MG63 (cell line): Measurements from ENCODE around the gene GNG11. TPM values are rescaled to one million over a fixed set of nuclear protein-coding genes. Genes with fewer than 3 reads are reported as not detected.

Experiments used
- DNase-seq: peaks from one replicate; pipeline ENCODE4 v3.0.0-alpha.2; 2020
- H3K27me3 ChIP-seq: fragments of 250-450 bp; sonication (Bioruptor Pico); 2 replicates; pipeline ENCODE4 v1.5.1; 2020; ENCODE audit warnings: mild to moderate bottlenecking, moderate library complexity
- H3K36me3 ChIP-seq: fragments of 250-450 bp; sonication (Bioruptor Pico); 2 replicates; pipeline ENCODE4 v1.5.1; 2020; ENCODE audit warnings: mild to moderate bottlenecking, moderate library complexity
- H3K4me3 ChIP-seq: fragments of 250-450 bp; sonication (Bioruptor Pico); 2 replicates; pipeline ENCODE4 v1.5.1; 2020; ENCODE audit warnings: mild to moderate bottlenecking, moderate library complexity
- H3K9me3 ChIP-seq: fragments of 250-450 bp; sonication (Bioruptor Pico); 2 replicates; pipeline ENCODE4 v1.5.1; 2020; ENCODE audit warnings: mild to moderate bottlenecking, moderate library complexity
- total RNA-seq: library from RNA; depleted of rRNA; stranded (reverse); fragments of >200 nt; shearing (Covaris generic); gene quantifications from 2 replicates; pipeline ENCODE4 v1.2.3, GENCODE V29; 2014; ENCODE audit warnings: low replicate concordance

The GNG11 gene
- total RNA-seq, 1 experiment from 2014 or later, result 6.3 TPM

GRCh38 chr7:93933156-93933555, 11.6 kb downstream of the GNG11 start:
- no peaks in the 10 kb centered on the region for H3K36me3 ChIP-seq
- no peak for DNase-seq
- no peak overlapping the region for H3K4me3 ChIP-seq
- no peaks in the 10 kb centered on the region for H3K27me3 ChIP-seq
- no peaks in the 10 kb centered on the region for H3K9me3 ChIP-seq

- DNase-seq, result no peak
- no peaks in the 10 kb centered on the region for H3K36me3 ChIP-seq
- H3K9me3 ChIP-seq, result no peaks in the 10 kb centered on the region
- H3K4me3 ChIP-seq, result no peak overlapping the region
- no peaks in the 10 kb centered on the region for H3K27me3 ChIP-seq
Observed at GRCh38 chr7:93935102-93935501, 13.6 kb downstream of the GNG11 start.

- no peak for DNase-seq
Observed at GRCh38 chr7:93937818-93938217, 16.3 kb downstream of the GNG11 start.

GRCh38 chr7:93938293-93938692, 16.8 kb downstream of the GNG11 start:
- Histone ChIP-seq H3K9me3 (no peaks in the 10 kb centered on the region), H3K36me3 (no peaks in the 10 kb centered on the region), H3K4me3 (no peak overlapping the region), H3K27me3 (no peaks in the 10 kb centered on the region)
- no peak for DNase-seq

More at GRCh38 chr7:93937818-93938217, 16.3 kb downstream of the GNG11 start:
- Histone ChIP-seq H3K9me3 (no peaks in the 10 kb centered on the region), H3K36me3 (no peaks in the 10 kb centered on the region), H3K27me3 (no peaks in the 10 kb centered on the region), H3K4me3 (no peak overlapping the region)

GRCh38 chr7:93941945-93942344, 20.4 kb downstream of the GNG11 start:
- no peak for DNase-seq
- Histone ChIP-seq H3K9me3 (no peaks in the 10 kb centered on the region), H3K4me3 (no peak overlapping the region), H3K27me3 (no peaks in the 10 kb centered on the region), H3K36me3 (no peaks in the 10 kb centered on the region)

- Histone ChIP-seq H3K36me3 (no peaks in the 10 kb centered on the region), H3K4me3 (no peak overlapping the region), H3K27me3 (no peaks in the 10 kb centered on the region), H3K9me3 (no peaks in the 10 kb centered on the region)
- DNase-seq, result no peak
Observed at GRCh38 chr7:93943816-93944540, 22.4 kb downstream of the GNG11 start.

- no peak for DNase-seq
- Histone ChIP-seq H3K9me3 (no peaks in the 10 kb centered on the region), H3K27me3 (no peaks in the 10 kb centered on the region)
Observed at GRCh38 chr7:93944673-93945072, 23.1 kb downstream of the GNG11 start.

GRCh38 chr7:93945083-93945482, 23.5 kb downstream of the GNG11 start:
- H3K36me3 ChIP-seq, result no peaks in the 10 kb centered on the region
- DNase-seq, result no peak
- no peaks in the 10 kb centered on the region for H3K9me3 ChIP-seq
- no peaks in the 10 kb centered on the region for H3K27me3 ChIP-seq
- no peak overlapping the region for H3K4me3 ChIP-seq

More at GRCh38 chr7:93944673-93945072, 23.1 kb downstream of the GNG11 start:
- Histone ChIP-seq H3K4me3 (no peak overlapping the region), H3K36me3 (no peaks in the 10 kb centered on the region)

- DNase-seq, result no peak
- no peak overlapping the region for H3K4me3 ChIP-seq
- H3K27me3 ChIP-seq, result no peaks in the 10 kb centered on the region
- H3K9me3 ChIP-seq, result no peaks in the 10 kb centered on the region
- no peaks in the 10 kb centered on the region for H3K36me3 ChIP-seq
Observed at GRCh38 chr7:93945756-93946535, 24.4 kb downstream of the GNG11 start.

GRCh38 chr7:93948106-93948505, 26.6 kb downstream of the GNG11 start:
- DNase-seq, result no peak
- no peaks in the 10 kb centered on the region for H3K36me3 ChIP-seq
- H3K9me3 ChIP-seq, result no peaks in the 10 kb centered on the region
- no peak overlapping the region for H3K4me3 ChIP-seq
- H3K27me3 ChIP-seq, result no peaks in the 10 kb centered on the region

- Histone ChIP-seq H3K4me3 (no peak overlapping the region), H3K36me3 (no peaks in the 10 kb centered on the region), H3K27me3 (no peaks in the 10 kb centered on the region), H3K9me3 (no peaks in the 10 kb centered on the region)
- DNase-seq, result no peak
Observed at GRCh38 chr7:93948873-93949272, 27.3 kb downstream of the GNG11 start.

- H3K36me3 ChIP-seq, result no peaks in the 10 kb centered on the region
- H3K4me3 ChIP-seq, result no peak overlapping the region
- peak; percentile 8 for DNase-seq
- H3K9me3 ChIP-seq, result no peaks in the 10 kb centered on the region
- no peaks in the 10 kb centered on the region for H3K27me3 ChIP-seq
Observed at GRCh38 chr7:93949423-93949822, 27.9 kb downstream of the GNG11 start.

- Histone ChIP-seq H3K4me3 (no peak overlapping the region), H3K36me3 (no peaks in the 10 kb centered on the region), H3K9me3 (no peaks in the 10 kb centered on the region), H3K27me3 (no peaks in the 10 kb centered on the region)
- DNase-seq, result no peak
Observed at GRCh38 chr7:93955304-93955703, 33.8 kb downstream of the GNG11 start.

- Histone ChIP-seq H3K9me3 (no peaks in the 10 kb centered on the region), H3K4me3 (no peak overlapping the region), H3K27me3 (no peaks in the 10 kb centered on the region), H3K36me3 (no peaks in the 10 kb centered on the region)
- no peak for DNase-seq
Observed at GRCh38 chr7:93957767-93958166, 36.2 kb downstream of the GNG11 start.

- peak; percentile 7 for DNase-seq
- Histone ChIP-seq H3K4me3 (no peak overlapping the region), H3K9me3 (no peaks in the 10 kb centered on the region), H3K36me3 (no peaks in the 10 kb centered on the region), H3K27me3 (no peaks in the 10 kb centered on the region)
Observed at GRCh38 chr7:93958216-93958615, 36.7 kb downstream of the GNG11 start.

GRCh38 chr7:93958651-93959050, 37.1 kb downstream of the GNG11 start:
- Histone ChIP-seq H3K27me3 (no peaks in the 10 kb centered on the region), H3K9me3 (no peaks in the 10 kb centered on the region), H3K4me3 (no peak overlapping the region), H3K36me3 (no peaks in the 10 kb centered on the region)
- no peak for DNase-seq

- DNase-seq, result no peak
- Histone ChIP-seq H3K9me3 (no peaks in the 10 kb centered on the region), H3K36me3 (no peaks in the 10 kb centered on the region), H3K4me3 (no peak overlapping the region), H3K27me3 (no peaks in the 10 kb centered on the region)
Observed at GRCh38 chr7:93960986-93961385, 39.5 kb downstream of the GNG11 start.

- H3K27me3 ChIP-seq, result no peaks in the 10 kb centered on the region
- DNase-seq, result no peak
- no peak overlapping the region for H3K4me3 ChIP-seq
- no peaks in the 10 kb centered on the region for H3K9me3 ChIP-seq
- H3K36me3 ChIP-seq, result no peaks in the 10 kb centered on the region
Observed at GRCh38 chr7:93964262-93964661, 42.7 kb downstream of the GNG11 start.
